ENCODE measurements around the gene H2BK1. TPM values are rescaled to one million over a fixed set of nuclear protein-coding genes. Genes with fewer than 3 reads are reported as not detected.

H2BK1 gene
- total RNA-seq, 1 experiment from 2014 or later: not detected

GRCh38 chr7:151252961-151253711 lies 42.8 kb upstream of the H2BK1 start:
- ChIA-PET POLR2A (ENCODE audit: unreplicated experiment) (no interaction called here), CTCF (no interaction called here)
- no peaks in the 10 kb centered on the region for H3K9me2 ChIP-seq (ENCODE audit: insufficient read depth)
- intact Hi-C loops (cut with micrococcal nuclease; ENCODE audit: unreplicated experiment): no loop called here
- H3K4me3 ChIP-seq: no peak overlapping the region
- H3K27ac ChIP-seq: no peak overlapping the region
- H2AFZ ChIP-seq: no peak overlapping the region
- no peaks in the 10 kb centered on the region for H3K79me2 ChIP-seq (ENCODE audit: low read depth)
- H3K36me3 ChIP-seq (ENCODE audit: low read depth): no peaks in the 10 kb centered on the region
- H3K27me3 ChIP-seq (ENCODE audit: insufficient read depth, low read depth): peaks cover 82% of the 10 kb centered on the region
- H3K4me2 ChIP-seq: no peak overlapping the region
- DNase-seq: no peak
- H3F3A ChIP-seq (ENCODE audit: insufficient read depth, low read depth): no peaks in the 10 kb centered on the region; the same call in 1 of the 2 replicates
- BruUV-seq (replicated peaks): no TSS peak
- H4K20me1 ChIP-seq (ENCODE audit: insufficient read depth): 0 out of 2 replicates have a peak, but pooled peaks cover 3% of the 10 kb centered on the region
- no peaks in the 10 kb centered on the region; the same call in 1 of the 2 replicates for H3K4me1 ChIP-seq (replicated peaks; ENCODE audit: insufficient read depth)
- no peaks in the 10 kb centered on the region for H3K9me3 ChIP-seq (ENCODE audit: insufficient read depth, low read depth)
- TF ChIP-seq EZH2 (IDR thresholded peaks at IDR 0.05; ENCODE audit: low read depth) (no peak), CTCF (conservative IDR thresholded peaks at IDR 0.05) (no peak)

GRCh38 chr7:151252561-151252835 lies 42.2 kb upstream of the H2BK1 start:
- BruUV-seq (replicated peaks): no TSS peak
- no peaks in the 10 kb centered on the region; the same call in 1 of the 2 replicates for H3K4me1 ChIP-seq (replicated peaks; ENCODE audit: insufficient read depth)
- no peaks in the 10 kb centered on the region for H3K79me2 ChIP-seq (ENCODE audit: low read depth)
- H3K4me2 ChIP-seq: no peak overlapping the region
- no peak overlapping the region for H2AFZ ChIP-seq
- CTCF ChIA-PET: no interaction called here
- no peaks in the 10 kb centered on the region for H3K36me3 ChIP-seq (ENCODE audit: low read depth)
- TF ChIP-seq CTCF (conservative IDR thresholded peaks at IDR 0.05): no peak
- no peak for TF ChIP-seq EZH2 (IDR thresholded peaks at IDR 0.05; ENCODE audit: low read depth)
- no peaks in the 10 kb centered on the region for H3K9me2 ChIP-seq (ENCODE audit: insufficient read depth)
- POLR2A ChIA-PET (ENCODE audit: unreplicated experiment): no interaction called here
- no peak overlapping the region for H3K4me3 ChIP-seq
- peaks cover 82% of the 10 kb centered on the region for H3K27me3 ChIP-seq (ENCODE audit: insufficient read depth, low read depth)
- no peaks in the 10 kb centered on the region; the same call in 1 of the 2 replicates for H3F3A ChIP-seq (ENCODE audit: insufficient read depth, low read depth)
- no peaks in the 10 kb centered on the region for H3K9me3 ChIP-seq (ENCODE audit: insufficient read depth, low read depth)
- DNase-seq: no peak
- 0 out of 2 replicates have a peak, but pooled peaks cover 3% of the 10 kb centered on the region for H4K20me1 ChIP-seq (ENCODE audit: insufficient read depth)
- intact Hi-C loops (cut with micrococcal nuclease; ENCODE audit: unreplicated experiment): no loop called here
- H3K27ac ChIP-seq: no peak overlapping the region

- Histone ChIP-seq H2AFZ (peak overlapping the region; percentile 82; the same call in 1 of the 2 replicates), H3K4me3 (peak overlapping the region; percentile 52; the same call in 1 of the 2 replicates), H4K20me1 (ENCODE audit: insufficient read depth) (0 out of 2 replicates have a peak, but pooled peaks cover 3% of the 10 kb centered on the region), H3K9me2 (ENCODE audit: insufficient read depth) (no peaks in the 10 kb centered on the region), H3K9me3 (ENCODE audit: insufficient read depth, low read depth) (no peaks in the 10 kb centered on the region), H3K27me3 (ENCODE audit: insufficient read depth, low read depth) (peaks cover 79% of the 10 kb centered on the region), H3K79me2 (ENCODE audit: low read depth) (no peaks in the 10 kb centered on the region), H3F3A (ENCODE audit: insufficient read depth, low read depth) (no peaks in the 10 kb centered on the region; the same call in 1 of the 2 replicates), H3K4me1 (replicated peaks; ENCODE audit: insufficient read depth) (no peaks in the 10 kb centered on the region; the same call in 1 of the 2 replicates), H3K36me3 (ENCODE audit: low read depth) (no peaks in the 10 kb centered on the region), H3K4me2 (peak overlapping the region; percentile 88), H3K27ac (no peak overlapping the region)
- CTCF ChIA-PET: no interaction called here
- TF ChIP-seq EZH2 (IDR thresholded peaks at IDR 0.05; ENCODE audit: low read depth): peak; percentile 58; the same call in 1 of the 2 replicates
- no peak for TF ChIP-seq CTCF (conservative IDR thresholded peaks at IDR 0.05)
- POLR2A ChIA-PET (ENCODE audit: unreplicated experiment): no interaction called here
- intact Hi-C loops (cut with micrococcal nuclease; ENCODE audit: unreplicated experiment): no loop called here
- peak in 1 of 2 experiments; percentile 43 for DNase-seq
- no TSS peak for BruUV-seq (replicated peaks)
Observed at GRCh38 chr7:151251689-151252560, 41.6 kb upstream of the H2BK1 start.
